ENCODE data around the gene RAD18. TPM values are rescaled to one million over a fixed set of nuclear protein-coding genes. Genes with fewer than 3 reads are reported as not detected.

The RAD18 gene
- total RNA-seq, 2 experiments from 2014 or later: 47.4 to 50.3 TPM

DNA sequence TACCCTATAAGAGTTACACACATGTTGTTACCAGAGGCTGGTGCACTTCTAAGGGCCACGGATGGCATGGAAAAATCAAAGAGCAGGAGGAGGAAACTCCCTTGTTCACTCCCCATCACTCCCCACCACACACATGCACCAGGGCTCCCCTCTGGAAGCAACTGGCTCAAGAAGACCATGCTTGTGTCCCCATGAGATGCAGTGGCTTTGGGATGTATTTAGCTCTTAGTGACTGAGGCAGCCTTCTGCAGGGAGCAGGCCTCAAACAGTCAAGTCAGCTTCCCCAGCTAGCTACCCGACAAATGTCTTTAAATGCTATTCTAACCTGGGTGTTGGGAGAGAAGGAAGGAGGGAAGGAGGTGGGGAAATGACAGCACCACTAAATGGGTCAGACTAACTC, 32.9 kb upstream of the RAD18 start:
- Mint-ChIP-seq H3K27me3 (peaks cover 2% of the 10 kb centered on the region), H3K36me3 (ENCODE audit: low read depth) (no peaks in the 10 kb centered on the region), H3K27ac (no peak overlapping the region), H3K4me1 (ENCODE audit: low read depth) (no peaks in the 10 kb centered on the region), H3K9me3 (no peaks in the 10 kb centered on the region), H3K4me3 (no peak overlapping the region)
- ATAC-seq (no peak), DNase-seq (no peak)
- CTCF ChIA-PET: interaction anchor here (1.0 to 7.0 kb wide), 2 partner anchors 9 to 306 kb away, joined by 3 to 35 read pairs; no protein-coding TSS in a partner anchor
- POLR2A ChIA-PET: no interaction called here
- TF ChIP-seq, protein P1, sequence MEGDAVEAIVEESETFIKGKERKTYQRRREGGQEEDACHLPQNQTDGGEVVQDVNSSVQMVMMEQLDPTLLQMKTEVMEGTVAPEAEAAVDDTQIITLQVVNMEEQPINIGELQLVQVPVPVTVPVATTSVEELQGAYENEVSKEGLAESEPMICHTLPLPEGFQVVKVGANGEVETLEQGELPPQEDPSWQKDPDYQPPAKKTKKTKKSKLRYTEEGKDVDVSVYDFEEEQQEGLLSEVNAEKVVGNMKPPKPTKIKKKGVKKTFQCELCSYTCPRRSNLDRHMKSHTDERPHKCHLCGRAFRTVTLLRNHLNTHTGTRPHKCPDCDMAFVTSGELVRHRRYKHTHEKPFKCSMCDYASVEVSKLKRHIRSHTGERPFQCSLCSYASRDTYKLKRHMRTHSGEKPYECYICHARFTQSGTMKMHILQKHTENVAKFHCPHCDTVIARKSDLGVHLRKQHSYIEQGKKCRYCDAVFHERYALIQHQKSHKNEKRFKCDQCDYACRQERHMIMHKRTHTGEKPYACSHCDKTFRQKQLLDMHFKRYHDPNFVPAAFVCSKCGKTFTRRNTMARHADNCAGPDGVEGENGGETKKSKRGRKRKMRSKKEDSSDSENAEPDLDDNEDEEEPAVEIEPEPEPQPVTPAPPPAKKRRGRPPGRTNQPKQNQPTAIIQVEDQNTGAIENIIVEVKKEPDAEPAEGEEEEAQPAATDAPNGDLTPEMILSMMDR (IDR thresholded peaks at IDR 0.05): no peak
- intact Hi-C loops (cut with micrococcal nuclease): no loop called here

DNA sequence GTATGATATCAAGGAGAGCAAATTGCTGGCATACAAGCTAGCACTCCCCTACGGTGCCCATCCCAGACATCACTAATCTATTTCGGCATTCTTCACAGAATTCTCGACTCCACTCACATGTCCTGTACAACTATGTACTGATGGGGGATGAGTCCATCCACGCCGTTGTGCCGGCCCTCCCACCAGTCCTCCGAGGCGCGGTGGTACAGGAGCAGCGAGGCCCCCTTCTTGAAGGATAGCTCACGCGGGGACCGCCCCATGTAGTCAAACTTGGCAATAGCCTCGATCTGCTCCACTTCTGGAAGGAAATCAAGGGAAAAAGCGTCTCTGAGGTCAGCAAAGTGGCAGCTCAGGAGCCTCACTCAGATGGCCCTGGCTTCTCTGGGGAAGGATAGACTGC, 31.0 kb upstream of the RAD18 start:
- DNase-seq (no peak), ATAC-seq (no peak)
- intact Hi-C loops (cut with micrococcal nuclease): no loop called here
- no peak overlapping the region for H3K4me3 Mint-ChIP-seq
- no peaks in the 10 kb centered on the region for H3K36me3 Mint-ChIP-seq (ENCODE audit: low read depth)
- no peaks in the 10 kb centered on the region for H3K9me3 Mint-ChIP-seq
- TF ChIP-seq, protein P1 (IDR thresholded peaks at IDR 0.05): no peak
- POLR2A ChIA-PET: no interaction called here
- CTCF ChIA-PET: interaction anchor here (1.5 kb wide), 1 partner anchor 309 kb away, joined by 3 read pairs; no protein-coding TSS in a partner anchor
- H3K27me3 Mint-ChIP-seq: peaks cover 2% of the 10 kb centered on the region
- H3K4me1 Mint-ChIP-seq (ENCODE audit: low read depth): no peaks in the 10 kb centered on the region
- H3K27ac Mint-ChIP-seq: no peak overlapping the region

DNA sequence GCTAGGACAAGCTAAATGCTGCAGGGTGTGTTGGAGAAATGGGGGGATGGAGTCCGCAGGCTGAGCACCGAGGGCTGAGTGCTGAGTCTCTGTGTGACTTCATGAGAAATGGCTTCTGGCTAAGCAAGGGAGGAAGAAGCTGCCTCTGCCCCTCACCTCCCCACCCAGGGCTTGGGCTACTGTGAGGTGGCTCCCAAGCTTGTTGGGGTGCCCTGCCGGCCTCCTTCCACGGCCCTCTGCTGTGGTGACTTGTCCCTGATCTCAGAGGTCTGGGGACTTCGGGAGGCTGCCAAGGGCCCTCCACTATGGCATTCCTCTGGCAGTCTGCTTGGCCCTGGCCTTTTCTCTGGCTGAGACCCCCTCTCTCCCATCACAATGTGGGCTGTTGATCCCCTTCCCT, 30.1 kb upstream of the RAD18 start:
- intact Hi-C loops (cut with micrococcal nuclease): no loop called here
- H3K36me3 Mint-ChIP-seq (ENCODE audit: low read depth): no peaks in the 10 kb centered on the region
- TF ChIP-seq, protein P1 (IDR thresholded peaks at IDR 0.05): no peak
- H3K4me3 Mint-ChIP-seq: no peak overlapping the region
- DNase-seq (no peak), ATAC-seq (no peak)
- no peaks in the 10 kb centered on the region for H3K27me3 Mint-ChIP-seq
- ChIA-PET POLR2A (no interaction called here), CTCF (interaction anchor here (1.0 to 1.5 kb wide), 2 partner anchors 73 to 309 kb away, joined by 3 to 6 read pairs; no protein-coding TSS in a partner anchor)
- no peaks in the 10 kb centered on the region for H3K9me3 Mint-ChIP-seq
- H3K4me1 Mint-ChIP-seq (ENCODE audit: low read depth): no peaks in the 10 kb centered on the region
- no peak overlapping the region for H3K27ac Mint-ChIP-seq

DNA sequence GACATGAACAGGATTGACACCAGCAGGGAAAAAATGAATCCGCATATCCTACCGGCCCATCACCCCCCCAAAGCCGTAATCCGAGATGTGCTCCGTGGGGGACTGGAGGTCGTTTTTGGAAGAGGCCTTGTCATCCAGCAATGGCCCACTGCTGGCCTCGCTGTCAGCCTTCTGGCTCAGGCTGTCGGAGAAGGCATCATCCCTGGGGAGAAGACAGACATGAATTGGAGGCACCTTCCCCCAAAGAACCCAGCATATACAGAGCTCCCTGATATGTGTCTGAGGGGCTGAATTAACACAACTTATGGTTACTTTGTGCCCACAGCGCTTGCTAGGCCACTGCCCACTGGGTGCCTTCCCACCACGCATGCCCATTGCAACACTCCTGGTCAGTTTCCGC, 29.6 kb upstream of the RAD18 start:
- no peaks in the 10 kb centered on the region for H3K9me3 Mint-ChIP-seq

DNA sequence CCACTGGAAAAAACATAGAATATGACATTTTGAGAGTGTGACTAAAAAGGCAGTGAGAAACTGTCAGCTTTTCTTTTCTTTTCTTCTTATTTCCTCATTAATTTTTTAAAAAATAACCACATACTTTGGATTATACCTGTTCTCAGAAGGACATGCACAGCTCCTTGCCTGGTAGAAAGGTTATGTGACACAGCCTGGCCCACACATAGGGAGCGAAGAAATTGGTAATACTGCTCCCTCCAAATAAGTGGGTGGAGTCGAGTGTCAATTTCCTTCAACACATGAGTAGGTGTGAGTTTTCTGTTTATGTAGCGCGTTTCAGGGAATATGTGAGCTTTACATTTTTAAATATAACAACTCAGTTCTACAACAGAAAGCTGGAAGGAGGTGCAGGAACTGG, 28.9 kb upstream of the RAD18 start:
- Mint-ChIP-seq H3K9me3 (no peaks in the 10 kb centered on the region), H3K36me3 (ENCODE audit: low read depth) (no peaks in the 10 kb centered on the region), H3K4me3 (no peak overlapping the region), H3K27ac (no peak overlapping the region), H3K4me1 (ENCODE audit: low read depth) (peaks cover 2% of the 10 kb centered on the region), H3K27me3 (no peaks in the 10 kb centered on the region)
- CTCF ChIA-PET: interaction anchor here (1.0 to 1.5 kb wide), 2 partner anchors 74 to 310 kb away, joined by 3 to 6 read pairs; no protein-coding TSS in a partner anchor
- TF ChIP-seq, protein P1 (IDR thresholded peaks at IDR 0.05): no peak
- POLR2A ChIA-PET: no interaction called here
- DNase-seq (no peak), ATAC-seq (no peak)
- intact Hi-C loops (cut with micrococcal nuclease): no loop called here

More for the DNA sequence above, 29.6 kb upstream of the RAD18 start:
- peaks cover under 1% of the 10 kb centered on the region for H3K4me1 Mint-ChIP-seq (ENCODE audit: low read depth)
- TF ChIP-seq, protein P1 (IDR thresholded peaks at IDR 0.05): no peak
- no peaks in the 10 kb centered on the region for H3K27me3 Mint-ChIP-seq
- DNase-seq: no peak
- intact Hi-C loops (cut with micrococcal nuclease): no loop called here
- no peak overlapping the region for H3K4me3 Mint-ChIP-seq
- ATAC-seq: no peak
- H3K27ac Mint-ChIP-seq: no peak overlapping the region
- ChIA-PET CTCF (interaction anchor here (1.0 to 1.5 kb wide), 2 partner anchors 74 to 310 kb away, joined by 3 to 6 read pairs; no protein-coding TSS in a partner anchor), POLR2A (no interaction called here)
- no peaks in the 10 kb centered on the region for H3K36me3 Mint-ChIP-seq (ENCODE audit: low read depth)
